GM10266 (cell line): ENCODE results near the gene XRCC6.
"Not testable (repeated sequence)": the region's sequence is repeated elsewhere in the genome, so short reads cannot be mapped to it uniquely, and the experiment has no call there.

Experiments
- DNase-seq: peaks from one replicate; pipeline ENCODE4 v3.0.0; 2012; ENCODE audit errors: extremely low spot score
- CTCF ChIP-seq: IDR thresholded peaks from 2 replicates; pipeline ENCODE4 v1.5.1; 2012; ENCODE audit warnings: mild to moderate bottlenecking, low read depth; ENCODE audit not compliant: control insufficient read depth, insufficient read depth; ENCODE audit errors: missing control alignments

The XRCC6 gene

GRCh38 chr22:41661088-41661487 lies 40.0 kb downstream of the XRCC6 start:
- no peak for DNase-seq
- no peak for TF ChIP-seq CTCF

- no peak for TF ChIP-seq CTCF
- no peak for DNase-seq
Observed at GRCh38 chr22:41661713-41662112, 40.6 kb downstream of the XRCC6 start.

- DNase-seq = not testable (repeated sequence)
Observed at GRCh38 chr22:41663594-41663993, 42.5 kb downstream of the XRCC6 start.

GRCh38 chr22:41664490-41664889 lies 43.4 kb downstream of the XRCC6 start:
- DNase-seq = no peak

GRCh38 chr22:41664951-41665350 lies 43.9 kb downstream of the XRCC6 start:
- DNase-seq = no peak
- TF ChIP-seq CTCF = no peak

More at GRCh38 chr22:41664490-41664889, 43.4 kb downstream of the XRCC6 start:
- TF ChIP-seq CTCF = no peak

GRCh38 chr22:41668971-41669911 lies 48.1 kb downstream of the XRCC6 start:
- TF ChIP-seq CTCF = no peak
- no peak for DNase-seq

- not testable (repeated sequence) for DNase-seq
Observed at GRCh38 chr22:41672096-41672495, 51.0 kb downstream of the XRCC6 start.

GRCh38 chr22:41672780-41673509 lies 51.9 kb downstream of the XRCC6 start:
- no peak for DNase-seq

More at GRCh38 chr22:41672780-41673509, 51.9 kb downstream of the XRCC6 start:
- TF ChIP-seq CTCF = peak; percentile 41
